H9 (cell line): ENCODE data around the gene VEGFB. TPM values are rescaled to one million over a fixed set of nuclear protein-coding genes. Genes with fewer than 3 reads are reported as not detected.

ENCODE experiments used
- DNase-seq: peaks from one replicate; pipeline ENCODE4 v3.0.0-alpha.2; 2017
- H2AFZ ChIP-seq: one replicate; pipeline ENCODE4 v1.6.1; 2013; ENCODE audit warnings: mild to moderate bottlenecking, low read length, control low read depth, moderate library complexity
- H2AK5ac ChIP-seq: 2 replicates; pipeline ENCODE4 v1.6.1; 2013; ENCODE audit warnings: low read length, control low read depth, mixed read lengths; ENCODE audit not compliant: insufficient read length
- H2BK120ac ChIP-seq: one replicate; pipeline ENCODE4 v1.6.1; 2013; ENCODE audit warnings: low read depth, mild to moderate bottlenecking, low read length, control low read depth, inconsistent platforms; ENCODE audit not compliant: poor library complexity, severe bottlenecking
- H2BK12ac ChIP-seq: 2 replicates; pipeline ENCODE4 v1.6.1; 2013; ENCODE audit warnings: low read length, control low read depth, mixed read lengths, low read depth; ENCODE audit not compliant: insufficient read length
- H2BK15ac ChIP-seq: 2 replicates; pipeline ENCODE4 v1.6.1; 2013; ENCODE audit warnings: low read depth, low read length, control low read depth
- H2BK20ac ChIP-seq: one replicate; pipeline ENCODE4 v1.6.1; 2013; ENCODE audit warnings: low read depth, mild to moderate bottlenecking, low read length, control low read depth, inconsistent platforms; ENCODE audit not compliant: poor library complexity, severe bottlenecking
- H2BK5ac ChIP-seq: 2 replicates; pipeline ENCODE4 v1.6.1; 2013; ENCODE audit warnings: low read length, control low read depth, mixed read lengths; ENCODE audit not compliant: insufficient read length
- H3K14ac ChIP-seq: 2 replicates; pipeline ENCODE4 v1.6.1; 2013; ENCODE audit warnings: low read length, control low read depth; ENCODE audit not compliant: insufficient read depth
- H3K18ac ChIP-seq: 2 replicates; pipeline ENCODE4 v1.6.1; 2013; ENCODE audit warnings: low read depth, mild to moderate bottlenecking, mixed read lengths, low read length, control low read depth; ENCODE audit not compliant: insufficient read length
- H3K23ac ChIP-seq: 2 replicates; pipeline ENCODE4 v1.6.1; 2013; ENCODE audit warnings: low read length, control low read depth, mixed read lengths, low read depth; ENCODE audit not compliant: insufficient read length
- H3K23me2 ChIP-seq: 2 replicates; pipeline ENCODE4 v1.6.1; 2013; ENCODE audit warnings: low read depth, mild to moderate bottlenecking, mixed read lengths, low read length, control low read depth; ENCODE audit not compliant: insufficient read length, poor library complexity, severe bottlenecking
- H3K27ac ChIP-seq: 2 replicates; pipeline ENCODE4 v1.5.1; 2013; ENCODE audit warnings: low read length, control low read depth, mixed read lengths, low read depth; ENCODE audit not compliant: insufficient read length
- H3K27me3 ChIP-seq: 2 replicates; pipeline ENCODE4 v1.6.1; 2013; ENCODE audit warnings: low read length, control low read depth, inconsistent platforms; ENCODE audit not compliant: insufficient read depth
- H3K4ac ChIP-seq: 2 replicates; pipeline ENCODE4 v1.6.1; 2013; ENCODE audit warnings: low read depth, mild to moderate bottlenecking, control low read depth, inconsistent platforms, low read length, moderate library complexity
- H3K4me1 ChIP-seq: 2 replicates; pipeline ENCODE4 v1.6.1; 2013; ENCODE audit warnings: low read length, control low read depth, inconsistent platforms; ENCODE audit not compliant: insufficient read depth
- H3K4me2 ChIP-seq: 2 replicates; pipeline ENCODE4 v1.6.1; 2013; ENCODE audit warnings: low read length, control low read depth, mixed read lengths; ENCODE audit not compliant: insufficient read length, insufficient read depth
- H3K56ac ChIP-seq: 2 replicates; pipeline ENCODE4 v1.6.1; 2013; ENCODE audit warnings: low read depth, mild to moderate bottlenecking, mixed read lengths, low read length, control low read depth; ENCODE audit not compliant: insufficient read length
- H3K79me1 ChIP-seq: 2 replicates; pipeline ENCODE4 v1.6.1; 2013; ENCODE audit warnings: low read depth, mild to moderate bottlenecking, moderate library complexity, low read length, control low read depth, inconsistent platforms; ENCODE audit not compliant: insufficient read depth, poor library complexity, severe bottlenecking
- H3K79me2 ChIP-seq: 2 replicates; pipeline ENCODE4 v1.6.1; 2013; ENCODE audit warnings: low read length, control low read depth, inconsistent platforms; ENCODE audit not compliant: insufficient read depth
- H3K9ac ChIP-seq: 2 replicates; pipeline ENCODE4 v1.6.1; 2013; ENCODE audit warnings: low read length, control low read depth, mixed read lengths; ENCODE audit not compliant: insufficient read length; ENCODE audit errors: extremely low read depth
- H3K9me3 ChIP-seq: one replicate; pipeline ENCODE4 v1.6.1; 2013; ENCODE audit warnings: low read depth, low read length, inconsistent platforms; ENCODE audit not compliant: control insufficient read depth
- H3T11ph ChIP-seq: one replicate; pipeline ENCODE4 v1.6.1; 2013; ENCODE audit warnings: mild to moderate bottlenecking, low read length, control low read depth, inconsistent platforms
- H4K20me1 ChIP-seq: one replicate; pipeline ENCODE4 v1.6.1; 2013; ENCODE audit not compliant: control insufficient read depth, insufficient read length, insufficient read depth
- H4K5ac ChIP-seq: 2 replicates; pipeline ENCODE4 v1.6.1; 2013; ENCODE audit warnings: low read depth, mild to moderate bottlenecking, mixed read lengths, low read length, control low read depth; ENCODE audit not compliant: insufficient read length
- H4K8ac ChIP-seq: replicated peaks from 2 replicates; pipeline ENCODE4 v1.6.1; 2013; ENCODE audit warnings: low read length, control low read depth, mixed read lengths, low read depth; ENCODE audit not compliant: insufficient read length
- H4K91ac ChIP-seq: 2 replicates; pipeline ENCODE4 v1.6.1; 2013; ENCODE audit warnings: low read depth, mild to moderate bottlenecking, moderate library complexity, mixed read lengths, low read length, control low read depth; ENCODE audit not compliant: insufficient read length
- H3K27ac Mint-ChIP-seq, 3 experiments: 2 replicates in 2 of 3; 3 replicates in 1 of 3; pipeline ENCODE4 v1.8.0; 2020 to 2021; ENCODE audit warnings: mixed read lengths in 3 of 3, mild to moderate bottlenecking in 1 of 3, moderate library complexity in 1 of 3
- H3K27me3 Mint-ChIP-seq: 2 replicates; pipeline ENCODE4 v1.8.0; 2021; ENCODE audit warnings: low read depth, mild to moderate bottlenecking, moderate library complexity, mixed read lengths
- H3K36me3 Mint-ChIP-seq, 3 experiments: 2 replicates in 2 of 3; 3 replicates in 1 of 3; pipeline ENCODE4 v1.8.0; 2020 to 2021; ENCODE audit warnings: low read depth in 3 of 3, mixed read lengths in 3 of 3; ENCODE audit not compliant: insufficient read depth in 1 of 3
- H3K4me1 Mint-ChIP-seq, 2 experiments: 2 replicates each; pipeline ENCODE4 v1.8.0; 2020; ENCODE audit warnings: mixed read lengths in 2 of 2
- H3K4me3 Mint-ChIP-seq, 2 experiments: 2 replicates in 1 of 2; 3 replicates in 1 of 2; pipeline ENCODE4 v1.8.0; 2020 to 2021; ENCODE audit warnings: mild to moderate bottlenecking in 2 of 2, mixed read lengths in 2 of 2, moderate library complexity in 1 of 2
- H3K9me3 Mint-ChIP-seq, 2 experiments: 2 replicates in 1 of 2; 3 replicates in 1 of 2; pipeline ENCODE4 v1.8.0; 2020; ENCODE audit warnings: mild to moderate bottlenecking in 2 of 2, mixed read lengths in 2 of 2, moderate library complexity in 1 of 2
- CTCF ChIP-seq: fragments of 200-600 bp; sonication (generic); conservative IDR thresholded peaks from 3 replicates; pipeline ENCODE4 v1.8.0; 2021; ENCODE audit warnings: antibody characterized with exemption, mild to moderate bottlenecking
- WGBS: extraction: QIAGEN DNeasy Blood & Tissue Kit; methylation state at CpG from one replicate; pipeline ENCODE4 v1.1.7; 2013; ENCODE audit warnings: missing lambda C conversion rate, low lambda C conversion rate, mixed read lengths; ENCODE audit not compliant: insufficient read length; ENCODE audit errors: extremely low coverage; 5-methylcytosine and 5-hydroxymethylcytosine counted together
- total RNA-seq: library from RNA; stranded (reverse); gene quantifications from 2 replicates; pipeline ENCODE4 v1.2.1, GENCODE V29; 2021

VEGFB gene
- total RNA-seq, 1 experiment from 2014 or later = 57.7 TPM

GRCh38 chr11:64207256-64208085, 26.9 kb upstream of the VEGFB start:
- Histone ChIP-seq H3K4ac (no peak overlapping the region), H3K14ac (no peak overlapping the region), H4K5ac (no peak overlapping the region), H4K8ac (no peak overlapping the region), H3K18ac (no peak overlapping the region), H3K4me1 (no peaks in the 10 kb centered on the region), H4K20me1 (no peaks in the 10 kb centered on the region), H2BK120ac (no peak overlapping the region), H2AK5ac (no peak overlapping the region), H2BK5ac (no peak overlapping the region), H3K23me2 (no peaks in the 10 kb centered on the region), H2BK12ac (no peak overlapping the region), H3T11ph (no peak overlapping the region), H2BK20ac (no peak overlapping the region), H3K9ac (no peak overlapping the region), H3K27ac (no peak overlapping the region), H3K27me3 (no peaks in the 10 kb centered on the region), H2BK15ac (no peak overlapping the region), H3K79me1 (no peaks in the 10 kb centered on the region), H3K56ac (no peak overlapping the region), H3K4me2 (no peak overlapping the region), H2AFZ (no peak overlapping the region), H3K9me3 (no peaks in the 10 kb centered on the region), H3K23ac (no peak overlapping the region), H3K79me2 (no peaks in the 10 kb centered on the region), H4K91ac (no peak overlapping the region)
- Mint-ChIP-seq H3K4me1 (peaks cover 13 to 14% of the 10 kb centered on the region in 2 experiments), H3K36me3 (peaks cover 21 to 62% (median 54%) of the 10 kb centered on the region in 3 experiments), H3K27ac (peak overlapping the region in 1 of 3 experiments; percentile 74; a peak in 2 of 7 replicates), H3K27me3 (no peaks in the 10 kb centered on the region), H3K9me3 (no peaks in the 10 kb centered on the region; a peak in 1 of 5 replicates), H3K4me3 (no peak overlapping the region; a peak in 1 of 5 replicates)
- no CpG with 5 or more reads among the region's 30 CpGs for WGBS
- no peak for DNase-seq
- TF ChIP-seq CTCF = no peak
